NCI-H2081 (cell line): ENCODE results near the gene B9D2.
A peak's percentile ranks its signal among the peaks of the same experiment; 100 is the strongest.

Source experiments
- DNase-seq, 2 experiments: peaks; one replicate each; lab custom pipeline; 2025; lab: John Stamatoyannopoulos, UW

B9D2 gene

GRCh38 chr19:41309180-41310032, 54.5 kb downstream of the B9D2 start:
- DNase-seq, result no peak

GRCh38 chr19:41308450-41309179, 55.3 kb downstream of the B9D2 start:
- peak; percentile 72 to 84 for DNase-seq

- DNase-seq, result no peak
Measured at GRCh38 chr19:41307954-41308449, 55.9 kb downstream of the B9D2 start.

- DNase-seq, result no peak
Measured at GRCh38 chr19:41307090-41307875, 56.7 kb downstream of the B9D2 start.

GRCh38 chr19:41305927-41306793, 57.8 kb downstream of the B9D2 start:
- DNase-seq, result no peak

GRCh38 chr19:41304706-41305483, 59.1 kb downstream of the B9D2 start:
- DNase-seq, result no peak
